PFSK-1 (cell line): ENCODE results near the gene GNAO1.

ENCODE experiments used
- POLR2AphosphoS5 ChIP-seq: IDR thresholded peaks from 2 replicates; pipeline ENCODE4 v1.6.1; 2012; ENCODE audit warnings: low read depth, mild to moderate bottlenecking, control low read depth, low read length, moderate library complexity
- TAF1 ChIP-seq: IDR thresholded peaks from 2 replicates; pipeline ENCODE4 v1.6.1; 2012; ENCODE audit warnings: low read length, control low read depth, borderline replicate concordance; ENCODE audit not compliant: insufficient read depth

DNA sequence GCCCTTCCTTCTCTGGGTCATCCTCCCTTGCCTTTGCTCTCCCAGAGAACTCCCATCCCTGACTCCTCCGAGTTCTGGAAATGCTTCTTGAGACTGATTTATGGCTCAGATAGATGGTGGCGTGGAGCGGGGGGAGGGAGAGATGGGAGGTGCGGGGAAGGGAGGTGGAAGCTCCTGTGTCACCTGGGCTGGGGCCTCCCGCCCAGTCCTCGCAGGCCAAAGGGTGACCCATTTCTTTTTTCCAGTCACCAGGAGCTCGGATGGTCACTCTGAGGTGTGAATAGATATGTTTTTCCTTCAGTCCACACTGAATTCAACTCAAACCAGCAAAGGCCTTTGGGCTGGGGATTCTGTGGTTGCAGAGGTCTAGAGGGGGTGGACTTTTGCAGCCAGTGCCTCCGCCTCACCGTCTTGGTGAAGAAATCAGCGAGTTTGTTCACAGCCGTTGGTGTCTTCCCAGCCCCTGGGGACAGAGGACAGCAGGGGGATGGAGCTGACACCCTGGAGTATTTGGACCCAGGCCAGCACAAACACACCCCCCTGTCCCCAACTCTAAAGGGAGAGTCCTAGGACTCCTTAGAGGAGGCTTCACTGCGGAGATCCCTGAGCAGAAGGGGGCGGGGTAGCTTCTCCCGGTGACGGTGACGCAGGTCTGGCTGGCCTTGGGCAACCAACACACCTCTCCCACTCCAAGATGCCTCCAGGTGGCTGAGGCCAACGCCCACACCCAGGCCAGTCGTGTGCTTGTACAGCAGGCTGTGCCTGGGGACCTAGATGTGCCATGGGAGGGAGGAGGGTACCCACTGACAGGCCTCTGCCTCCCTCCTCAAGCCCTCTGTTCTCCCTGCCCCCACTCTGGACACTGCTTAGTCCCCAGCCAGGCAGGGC, 153.5 kb downstream of the GNAO1 start:
- TF ChIP-seq TAF1 (no peak), POLR2AphosphoS5 (no peak)
